Panc1 (cell line): ENCODE measurements around the gene LYST.

Experiments used
- POLR2AphosphoS5 ChIP-seq: IDR thresholded peaks from 2 replicates; pipeline ENCODE4 v1.6.1; 2012; ENCODE audit warnings: mild to moderate bottlenecking, low read depth, low read length, moderate library complexity
- SIN3A ChIP-seq: IDR thresholded peaks from 2 replicates; pipeline ENCODE4 v1.6.1; 2012; ENCODE audit warnings: low read depth, mild to moderate bottlenecking, low read length, moderate library complexity, borderline replicate concordance; ENCODE audit not compliant: insufficient read depth
- TCF7L2 ChIP-seq: IDR thresholded peaks from 2 replicates; pipeline ENCODE4 v1.6.1; 2011; ENCODE audit warnings: mild to moderate bottlenecking, low read depth, low read length, inconsistent platforms
- TF ChIP-seq, protein P1 (sequence below): fragments of 450-650 bp; IDR thresholded peaks from 2 replicates; pipeline ENCODE4 v1.5.1; 2017; ENCODE audit warnings: mild to moderate bottlenecking
- TF ChIP-seq, protein P2 (sequence below), 2 experiments: IDR thresholded peaks; 2 replicates each; pipeline ENCODE4 v1.6.1; 2011 to 2012; ENCODE audit warnings: low read depth in 2 of 2, control low read depth in 1 of 2, low read length in 1 of 2, mild to moderate bottlenecking in 1 of 2, moderate library complexity in 1 of 2; ENCODE audit not compliant: insufficient read depth in 1 of 2

DNA sequence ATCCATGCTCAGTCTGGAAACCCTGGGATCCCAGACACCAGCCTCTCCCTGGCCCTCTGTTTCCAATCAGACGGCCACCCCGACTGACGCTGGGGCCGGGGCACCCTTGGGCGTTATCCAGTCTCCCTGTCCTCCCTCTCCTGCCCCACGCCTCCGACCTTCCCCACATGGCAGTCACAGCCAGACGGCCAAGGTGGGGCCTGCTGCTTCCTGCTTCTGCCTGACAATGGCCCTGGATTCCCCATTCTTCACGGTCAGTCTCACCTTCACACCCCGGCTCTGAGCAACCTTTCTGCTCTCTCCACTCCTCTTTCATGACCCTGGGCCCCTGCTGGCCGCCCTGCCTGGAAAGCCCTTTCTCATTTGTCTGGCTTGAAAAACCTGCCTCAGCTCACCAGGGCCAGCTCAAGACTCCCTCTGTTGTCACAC is 223.7 kb downstream of the LYST start:
- TF ChIP-seq, protein P1, sequence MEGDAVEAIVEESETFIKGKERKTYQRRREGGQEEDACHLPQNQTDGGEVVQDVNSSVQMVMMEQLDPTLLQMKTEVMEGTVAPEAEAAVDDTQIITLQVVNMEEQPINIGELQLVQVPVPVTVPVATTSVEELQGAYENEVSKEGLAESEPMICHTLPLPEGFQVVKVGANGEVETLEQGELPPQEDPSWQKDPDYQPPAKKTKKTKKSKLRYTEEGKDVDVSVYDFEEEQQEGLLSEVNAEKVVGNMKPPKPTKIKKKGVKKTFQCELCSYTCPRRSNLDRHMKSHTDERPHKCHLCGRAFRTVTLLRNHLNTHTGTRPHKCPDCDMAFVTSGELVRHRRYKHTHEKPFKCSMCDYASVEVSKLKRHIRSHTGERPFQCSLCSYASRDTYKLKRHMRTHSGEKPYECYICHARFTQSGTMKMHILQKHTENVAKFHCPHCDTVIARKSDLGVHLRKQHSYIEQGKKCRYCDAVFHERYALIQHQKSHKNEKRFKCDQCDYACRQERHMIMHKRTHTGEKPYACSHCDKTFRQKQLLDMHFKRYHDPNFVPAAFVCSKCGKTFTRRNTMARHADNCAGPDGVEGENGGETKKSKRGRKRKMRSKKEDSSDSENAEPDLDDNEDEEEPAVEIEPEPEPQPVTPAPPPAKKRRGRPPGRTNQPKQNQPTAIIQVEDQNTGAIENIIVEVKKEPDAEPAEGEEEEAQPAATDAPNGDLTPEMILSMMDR: no peak
- TF ChIP-seq POLR2AphosphoS5: no peak
- TF ChIP-seq TCF7L2: no peak
- TF ChIP-seq, protein P2, sequence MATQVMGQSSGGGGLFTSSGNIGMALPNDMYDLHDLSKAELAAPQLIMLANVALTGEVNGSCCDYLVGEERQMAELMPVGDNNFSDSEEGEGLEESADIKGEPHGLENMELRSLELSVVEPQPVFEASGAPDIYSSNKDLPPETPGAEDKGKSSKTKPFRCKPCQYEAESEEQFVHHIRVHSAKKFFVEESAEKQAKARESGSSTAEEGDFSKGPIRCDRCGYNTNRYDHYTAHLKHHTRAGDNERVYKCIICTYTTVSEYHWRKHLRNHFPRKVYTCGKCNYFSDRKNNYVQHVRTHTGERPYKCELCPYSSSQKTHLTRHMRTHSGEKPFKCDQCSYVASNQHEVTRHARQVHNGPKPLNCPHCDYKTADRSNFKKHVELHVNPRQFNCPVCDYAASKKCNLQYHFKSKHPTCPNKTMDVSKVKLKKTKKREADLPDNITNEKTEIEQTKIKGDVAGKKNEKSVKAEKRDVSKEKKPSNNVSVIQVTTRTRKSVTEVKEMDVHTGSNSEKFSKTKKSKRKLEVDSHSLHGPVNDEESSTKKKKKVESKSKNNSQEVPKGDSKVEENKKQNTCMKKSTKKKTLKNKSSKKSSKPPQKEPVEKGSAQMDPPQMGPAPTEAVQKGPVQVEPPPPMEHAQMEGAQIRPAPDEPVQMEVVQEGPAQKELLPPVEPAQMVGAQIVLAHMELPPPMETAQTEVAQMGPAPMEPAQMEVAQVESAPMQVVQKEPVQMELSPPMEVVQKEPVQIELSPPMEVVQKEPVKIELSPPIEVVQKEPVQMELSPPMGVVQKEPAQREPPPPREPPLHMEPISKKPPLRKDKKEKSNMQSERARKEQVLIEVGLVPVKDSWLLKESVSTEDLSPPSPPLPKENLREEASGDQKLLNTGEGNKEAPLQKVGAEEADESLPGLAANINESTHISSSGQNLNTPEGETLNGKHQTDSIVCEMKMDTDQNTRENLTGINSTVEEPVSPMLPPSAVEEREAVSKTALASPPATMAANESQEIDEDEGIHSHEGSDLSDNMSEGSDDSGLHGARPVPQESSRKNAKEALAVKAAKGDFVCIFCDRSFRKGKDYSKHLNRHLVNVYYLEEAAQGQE (IDR thresholded peaks at IDR 0.05; ENCODE audit: insufficient read depth in 1 of 2, low read depth in 2 of 2, low read length in 1 of 2): no peak
- no peak for TF ChIP-seq SIN3A
